KG1 (cell line): ENCODE results near the gene NBPF26.
"Not testable (repeated sequence)": the region's sequence is repeated elsewhere in the genome, so short reads cannot be mapped to it uniquely, and the experiment has no call there.

ENCODE experiments used
- DNase-seq: peaks from one replicate; lab custom pipeline; 2025; lab: John Stamatoyannopoulos, UW

NBPF26 gene

GRCh38 chr1:120858144-120858543 lies 134.4 kb downstream of the NBPF26 start:
- not testable (repeated sequence) for DNase-seq

DNA sequence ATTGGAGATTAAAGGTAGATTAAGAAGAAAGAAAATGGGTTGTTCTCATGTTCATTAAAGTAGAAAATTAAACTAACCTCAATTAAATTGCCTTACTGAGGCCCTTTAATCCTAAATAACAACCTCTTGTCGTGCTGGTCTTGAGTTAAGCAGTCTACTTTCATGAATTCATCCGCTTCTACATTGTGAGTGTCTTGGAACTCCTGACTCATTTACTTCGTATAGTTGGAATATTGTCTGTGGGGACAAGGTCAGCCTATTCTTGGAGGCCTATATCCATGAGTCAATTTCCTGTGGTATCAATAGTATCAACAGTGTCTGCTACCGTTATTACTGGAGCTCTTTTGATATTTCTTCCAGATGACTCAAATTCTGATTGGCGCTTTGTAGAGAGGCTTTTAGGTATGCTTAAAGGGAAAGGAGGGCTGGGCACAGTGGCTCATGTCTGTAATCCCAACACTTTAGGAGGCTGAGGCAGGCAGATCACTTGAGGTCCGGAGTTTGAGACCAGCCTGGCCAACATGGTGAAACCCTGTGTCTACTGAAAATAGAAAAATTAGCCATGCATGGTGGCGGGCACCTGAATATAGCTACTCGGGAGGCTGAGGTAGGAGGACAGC lies 136.0 kb downstream of the NBPF26 start:
- not testable (repeated sequence) for DNase-seq

DNA sequence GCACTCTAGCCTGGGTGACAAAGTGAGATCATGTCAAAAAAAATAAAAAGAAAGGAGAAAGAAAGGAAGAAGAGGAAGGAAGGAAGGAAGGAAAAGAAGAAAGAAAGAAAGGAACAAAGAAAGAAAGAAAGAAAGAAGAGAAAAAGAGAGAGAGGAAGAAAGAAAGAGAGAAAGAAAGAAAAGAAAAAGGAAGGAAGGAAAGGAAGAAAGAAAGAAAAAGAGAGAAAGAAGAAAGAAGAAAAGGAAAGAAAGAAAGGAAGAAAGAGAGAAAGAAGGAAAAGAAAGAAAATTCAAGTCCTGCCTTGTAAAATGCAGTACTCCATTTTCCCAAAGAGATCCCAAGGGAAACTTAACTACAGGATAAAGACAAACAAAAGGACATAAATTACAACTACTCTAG lies 154.5 kb downstream of the NBPF26 start:
- DNase-seq = not testable (repeated sequence)

- DNase-seq = not testable (repeated sequence)
Observed at GRCh38 chr1:120880056-120880455, 156.3 kb downstream of the NBPF26 start.

- not testable (repeated sequence) for DNase-seq
Observed at GRCh38 chr1:120881934-120882333, 158.2 kb downstream of the NBPF26 start.
